Testis (tissue), 2 donors: Measurements from ENCODE around the gene DTX3.

Source experiments
- POLR2A ChIP-seq: fragments of 450-650 bp; IDR thresholded peaks from one replicate; pipeline ENCODE4 v1.6.1; 2017; ENCODE audit warnings: antibody characterized with exemption, mild to moderate bottlenecking, moderate library complexity
- TF ChIP-seq, protein P1 (sequence below), 3 experiments: fragments of 450-650 bp in 2 of 3; fragments of 200-600 bp in 1 of 3; sonication (generic) in 1 of 3; IDR thresholded peaks; one replicate each; pipeline ENCODE4 v1.5.1; 2016 to 2019; ENCODE audit warnings: antibody characterized with exemption in 3 of 3, mild to moderate bottlenecking in 2 of 3, moderate library complexity in 1 of 3

DNA sequence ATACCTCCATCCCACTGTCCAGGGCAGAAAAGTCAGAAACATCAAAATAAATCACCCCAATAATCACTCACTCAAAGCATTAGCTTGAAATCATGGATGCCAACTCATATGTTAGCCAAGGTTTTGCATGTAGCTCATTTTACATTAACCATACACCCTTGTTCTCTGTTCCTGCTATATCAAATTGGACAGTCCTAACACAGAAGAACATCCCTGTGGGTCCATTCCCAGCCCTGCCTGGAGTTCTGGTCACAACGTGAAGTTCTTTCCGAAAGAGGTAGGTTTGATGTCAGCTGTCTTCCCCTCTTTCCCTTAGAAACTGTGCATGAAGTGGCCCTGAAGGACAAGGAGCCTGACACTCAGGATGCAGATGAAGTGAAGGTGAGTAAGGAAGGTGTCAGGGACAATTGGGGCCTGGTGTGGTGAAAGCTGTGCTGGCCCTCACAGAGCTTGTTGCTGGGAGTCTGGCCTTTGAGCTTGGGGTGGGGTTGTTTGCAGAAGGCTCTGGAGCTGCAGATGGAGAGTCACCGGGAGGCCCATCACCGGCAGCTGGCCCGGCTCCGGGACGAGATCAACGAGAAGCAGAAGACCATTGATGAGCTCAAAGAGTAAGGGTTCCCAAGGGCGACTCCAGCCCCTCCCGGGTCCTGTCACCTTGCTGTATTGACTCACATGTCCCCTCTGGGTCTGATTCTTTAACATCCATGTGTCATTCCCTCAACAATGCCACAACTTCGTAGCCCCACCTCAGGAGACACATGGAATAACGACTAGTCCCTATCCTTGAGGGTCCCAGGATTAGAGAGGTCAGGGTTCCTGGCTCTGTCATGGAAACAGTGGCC, 28.6 kb upstream of the DTX3 start:
- TF ChIP-seq, protein P1, sequence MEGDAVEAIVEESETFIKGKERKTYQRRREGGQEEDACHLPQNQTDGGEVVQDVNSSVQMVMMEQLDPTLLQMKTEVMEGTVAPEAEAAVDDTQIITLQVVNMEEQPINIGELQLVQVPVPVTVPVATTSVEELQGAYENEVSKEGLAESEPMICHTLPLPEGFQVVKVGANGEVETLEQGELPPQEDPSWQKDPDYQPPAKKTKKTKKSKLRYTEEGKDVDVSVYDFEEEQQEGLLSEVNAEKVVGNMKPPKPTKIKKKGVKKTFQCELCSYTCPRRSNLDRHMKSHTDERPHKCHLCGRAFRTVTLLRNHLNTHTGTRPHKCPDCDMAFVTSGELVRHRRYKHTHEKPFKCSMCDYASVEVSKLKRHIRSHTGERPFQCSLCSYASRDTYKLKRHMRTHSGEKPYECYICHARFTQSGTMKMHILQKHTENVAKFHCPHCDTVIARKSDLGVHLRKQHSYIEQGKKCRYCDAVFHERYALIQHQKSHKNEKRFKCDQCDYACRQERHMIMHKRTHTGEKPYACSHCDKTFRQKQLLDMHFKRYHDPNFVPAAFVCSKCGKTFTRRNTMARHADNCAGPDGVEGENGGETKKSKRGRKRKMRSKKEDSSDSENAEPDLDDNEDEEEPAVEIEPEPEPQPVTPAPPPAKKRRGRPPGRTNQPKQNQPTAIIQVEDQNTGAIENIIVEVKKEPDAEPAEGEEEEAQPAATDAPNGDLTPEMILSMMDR (IDR thresholded peaks at IDR 0.05): no peak
- TF ChIP-seq POLR2A: no peak
